Nephron (organoid): Measurements from ENCODE around the gene DTNB.

Source experiments
- H3K27ac Mint-ChIP-seq, 3 experiments: 2 replicates each; pipeline ENCODE4 v1.8.0; 2020; ENCODE audit warnings: mixed read lengths in 3 of 3, mild to moderate bottlenecking in 2 of 3, moderate library complexity in 1 of 3
- H3K27me3 Mint-ChIP-seq: 2 replicates; pipeline ENCODE4 v1.8.0; 2021; ENCODE audit warnings: low read depth, mild to moderate bottlenecking, moderate library complexity, mixed read lengths
- H3K36me3 Mint-ChIP-seq: 2 replicates; pipeline ENCODE4 v1.8.0; 2020; ENCODE audit warnings: low read depth, mixed read lengths
- H3K4me1 Mint-ChIP-seq: 2 replicates; pipeline ENCODE4 v1.8.0; 2020; ENCODE audit warnings: mixed read lengths
- H3K4me3 Mint-ChIP-seq, 3 experiments: 2 replicates each; pipeline ENCODE4 v1.8.0; 2020; ENCODE audit warnings: mild to moderate bottlenecking in 3 of 3, mixed read lengths in 3 of 3, moderate library complexity in 2 of 3
- H3K9me3 Mint-ChIP-seq: 2 replicates; pipeline ENCODE4 v1.8.0; 2020; ENCODE audit warnings: mixed read lengths
- CTCF ChIP-seq, 3 experiments: fragments of 200-600 bp; sonication (generic); IDR thresholded peaks; one replicate each; pipeline ENCODE4 v1.5.0; 2021; ENCODE audit warnings: antibody characterized with exemption in 3 of 3; ENCODE audit not compliant: unreplicated experiment in 3 of 3

DTNB gene

GRCh38 chr2:25381502-25381901 is 291.9 kb downstream of the DTNB start:
- Mint-ChIP-seq H3K9me3 (no peaks in the 10 kb centered on the region), H3K27me3 (peaks cover 9% of the 10 kb centered on the region), H3K27ac (no peak overlapping the region), H3K36me3 (peaks cover 16% of the 10 kb centered on the region), H3K4me3 (no peak overlapping the region), H3K4me1 (peaks cover 33% of the 10 kb centered on the region)
- no peak for TF ChIP-seq CTCF (IDR thresholded peaks at IDR 0.05; ENCODE audit: unreplicated experiment in 3 of 3)

GRCh38 chr2:25380586-25381375 is 292.6 kb downstream of the DTNB start:
- Mint-ChIP-seq H3K36me3 (peaks cover 14% of the 10 kb centered on the region), H3K27me3 (peaks cover 9% of the 10 kb centered on the region), H3K9me3 (no peaks in the 10 kb centered on the region), H3K4me3 (no peak overlapping the region), H3K27ac (no peak overlapping the region), H3K4me1 (peaks cover 38% of the 10 kb centered on the region)
- TF ChIP-seq CTCF (IDR thresholded peaks at IDR 0.05; ENCODE audit: unreplicated experiment in 3 of 3), result no peak

- Mint-ChIP-seq H3K9me3 (no peaks in the 10 kb centered on the region), H3K27me3 (peaks cover 9% of the 10 kb centered on the region), H3K36me3 (peaks cover 14% of the 10 kb centered on the region), H3K4me1 (peaks cover 38% of the 10 kb centered on the region), H3K4me3 (no peak overlapping the region), H3K27ac (no peak overlapping the region)
- TF ChIP-seq CTCF (IDR thresholded peaks at IDR 0.05; ENCODE audit: unreplicated experiment in 3 of 3), result no peak
Measured at GRCh38 chr2:25380023-25380422, 293.4 kb downstream of the DTNB start.

- no peak for TF ChIP-seq CTCF (IDR thresholded peaks at IDR 0.05; ENCODE audit: unreplicated experiment in 3 of 3)
- no peaks in the 10 kb centered on the region for H3K9me3 Mint-ChIP-seq
- peaks cover 38% of the 10 kb centered on the region for H3K4me1 Mint-ChIP-seq
- peaks cover 14% of the 10 kb centered on the region for H3K36me3 Mint-ChIP-seq
- H3K4me3 Mint-ChIP-seq, result no peak overlapping the region
- H3K27ac Mint-ChIP-seq, result no peak overlapping the region
- peaks cover 9% of the 10 kb centered on the region for H3K27me3 Mint-ChIP-seq
Measured at GRCh38 chr2:25379535-25379934, 293.8 kb downstream of the DTNB start.

- Mint-ChIP-seq H3K27ac (peak overlapping the region in 1 of 3 experiments; percentile 31), H3K27me3 (peaks cover 9% of the 10 kb centered on the region)
- TF ChIP-seq CTCF (IDR thresholded peaks at IDR 0.05; ENCODE audit: unreplicated experiment in 3 of 3), result no peak
Measured at GRCh38 chr2:25378731-25379490, 294.5 kb downstream of the DTNB start.

More at GRCh38 chr2:25378731-25379490, 294.5 kb downstream of the DTNB start:
- Mint-ChIP-seq H3K36me3 (peaks cover 8% of the 10 kb centered on the region), H3K9me3 (no peaks in the 10 kb centered on the region), H3K4me1 (peaks cover 38% of the 10 kb centered on the region), H3K4me3 (no peak overlapping the region)
